WERI-Rb-1 (cell line): ENCODE results near the gene CLCN5.

Experiments used
- DNase-seq: peaks from one replicate; pipeline ENCODE4 v3.0.0-alpha.2; 2020
- H3K27ac ChIP-seq: fragments of 250-450 bp; sonication (Bioruptor Pico); 2 replicates; pipeline ENCODE4 v1.5.1; 2020; ENCODE audit warnings: mild to moderate bottlenecking, moderate library complexity
- H3K27me3 ChIP-seq: fragments of 250-450 bp; sonication (Bioruptor Pico); 2 replicates; pipeline ENCODE4 v1.5.1; 2021; ENCODE audit warnings: mild to moderate bottlenecking, low read depth, moderate library complexity; ENCODE audit not compliant: insufficient read depth, severe bottlenecking
- H3K36me3 ChIP-seq: fragments of 250-450 bp; sonication (Bioruptor Pico); 2 replicates; pipeline ENCODE4 v1.5.1; 2020; ENCODE audit warnings: mild to moderate bottlenecking, moderate library complexity
- H3K4me3 ChIP-seq: 2 replicates; pipeline ENCODE4 v1.5.1; 2011; ENCODE audit warnings: low read depth, mild to moderate bottlenecking, control low read depth, low read length
- H3K9me3 ChIP-seq: fragments of 250-450 bp; sonication (Bioruptor Pico); 2 replicates; pipeline ENCODE4 v1.5.1; 2021; ENCODE audit warnings: mild to moderate bottlenecking, moderate library complexity; ENCODE audit not compliant: severe bottlenecking
- CTCF ChIP-seq: IDR thresholded peaks from 2 replicates; pipeline ENCODE4 v1.5.1; 2011; ENCODE audit warnings: low read depth, mild to moderate bottlenecking, control low read depth, inconsistent platforms, low read length

Gene CLCN5

GRCh38 chrX:50098749-50099148 is 176.4 kb downstream of the CLCN5 start:
- Histone ChIP-seq H3K36me3 (no peaks in the 10 kb centered on the region), H3K9me3 (no peaks in the 10 kb centered on the region), H3K27ac (no peak overlapping the region), H3K27me3 (no peaks in the 10 kb centered on the region), H3K4me3 (no peak overlapping the region)
- no peak for TF ChIP-seq CTCF
- no peak for DNase-seq

GRCh38 chrX:50099331-50099730 is 176.9 kb downstream of the CLCN5 start:
- Histone ChIP-seq H3K4me3 (no peak overlapping the region), H3K27ac (no peak overlapping the region), H3K36me3 (no peaks in the 10 kb centered on the region), H3K9me3 (no peaks in the 10 kb centered on the region), H3K27me3 (no peaks in the 10 kb centered on the region)
- no peak for DNase-seq
- no peak for TF ChIP-seq CTCF

DNA sequence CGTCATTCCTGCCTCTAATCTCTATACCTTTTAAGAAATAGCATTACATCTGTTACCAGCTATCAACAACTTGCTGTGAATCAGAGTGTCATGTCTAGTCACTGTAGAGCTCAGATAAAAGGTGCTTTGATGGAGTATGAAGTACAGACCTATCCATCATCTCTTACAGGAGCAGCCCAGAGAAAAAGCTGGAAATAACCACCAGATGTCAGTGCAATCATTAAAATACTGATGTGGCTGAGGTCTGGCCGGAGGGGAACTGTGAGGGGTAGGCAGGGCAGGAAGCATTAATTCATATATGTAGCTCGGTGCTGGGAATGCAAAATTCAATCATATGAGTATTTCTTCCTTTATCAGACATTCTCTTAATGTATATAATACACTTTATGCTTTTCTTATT is 177.8 kb downstream of the CLCN5 start:
- H3K36me3 ChIP-seq = no peaks in the 10 kb centered on the region
- no peaks in the 10 kb centered on the region for H3K9me3 ChIP-seq
- H3K4me3 ChIP-seq = no peak overlapping the region
- H3K27me3 ChIP-seq = no peaks in the 10 kb centered on the region
- H3K27ac ChIP-seq = no peak overlapping the region
- TF ChIP-seq CTCF = no peak
- DNase-seq = no peak

DNA sequence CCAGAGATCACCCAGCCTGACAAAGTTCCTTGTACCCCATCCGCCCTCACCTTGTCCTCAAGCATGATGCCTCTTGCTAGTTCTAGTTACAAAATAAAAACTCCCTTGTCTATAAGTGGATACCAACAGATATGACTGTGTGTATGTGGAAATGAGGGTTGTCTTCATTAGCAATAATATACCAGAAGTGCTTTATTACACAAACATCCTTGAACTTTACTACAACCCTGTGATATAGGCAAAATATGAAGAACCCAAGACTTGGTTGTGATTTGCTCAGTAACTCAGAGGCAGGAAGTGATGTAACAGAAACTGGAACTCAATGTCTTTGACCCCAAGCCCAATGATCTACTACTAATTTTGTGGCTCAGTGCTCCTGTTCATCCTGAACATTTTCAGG is 180.8 kb downstream of the CLCN5 start:
- TF ChIP-seq CTCF = no peak
- DNase-seq = no peak
- no peak overlapping the region for H3K27ac ChIP-seq
- H3K27me3 ChIP-seq = no peaks in the 10 kb centered on the region
- H3K4me3 ChIP-seq = no peak overlapping the region
- H3K36me3 ChIP-seq = no peaks in the 10 kb centered on the region
- no peaks in the 10 kb centered on the region for H3K9me3 ChIP-seq

- no peak for DNase-seq
- H3K27ac ChIP-seq = no peak overlapping the region
- H3K36me3 ChIP-seq = no peaks in the 10 kb centered on the region
- H3K27me3 ChIP-seq = no peaks in the 10 kb centered on the region
- H3K4me3 ChIP-seq = no peak overlapping the region
- no peaks in the 10 kb centered on the region for H3K9me3 ChIP-seq
- no peak for TF ChIP-seq CTCF
Measured at GRCh38 chrX:50103866-50104566, 181.6 kb downstream of the CLCN5 start.
